ENCODE data around the gene AKR1B1.
A peak's percentile ranks its signal among the peaks of the same experiment; 100 is the strongest.

AKR1B1 gene

GRCh38 chr7:134468475-134468874, 9.6 kb upstream of the AKR1B1 start:
- DNase-seq, result no peak

- no peak for DNase-seq
Observed at GRCh38 chr7:134468054-134468453, 9.2 kb upstream of the AKR1B1 start.

GRCh38 chr7:134465491-134465890, 6.6 kb upstream of the AKR1B1 start:
- no peak for DNase-seq

GRCh38 chr7:134464496-134464895, 5.6 kb upstream of the AKR1B1 start:
- DNase-seq, result no peak

- no peak for DNase-seq
Observed at GRCh38 chr7:134463751-134464150, 4.9 kb upstream of the AKR1B1 start.

GRCh38 chr7:134462337-134462925, 3.5 kb upstream of the AKR1B1 start:
- no peak for DNase-seq

GRCh38 chr7:134461916-134462315, 3.0 kb upstream of the AKR1B1 start:
- no peak for DNase-seq

GRCh38 chr7:134459981-134460380, 1.1 kb upstream of the AKR1B1 start:
- DNase-seq, result no peak

- DNase-seq, result peak; percentile 86
Observed at GRCh38 chr7:134458341-134458805, 527 bp downstream of the AKR1B1 start.

GRCh38 chr7:134457210-134457609, 1.7 kb downstream of the AKR1B1 start:
- DNase-seq, result no peak

GRCh38 chr7:134454277-134454676, 4.6 kb downstream of the AKR1B1 start:
- no peak for DNase-seq

- no peak for DNase-seq
Observed at GRCh38 chr7:134453518-134453917, 5.4 kb downstream of the AKR1B1 start.

GRCh38 chr7:134452991-134453473, 5.9 kb downstream of the AKR1B1 start:
- DNase-seq, result no peak

- no peak for DNase-seq
Observed at GRCh38 chr7:134452419-134452838, 6.5 kb downstream of the AKR1B1 start.

GRCh38 chr7:134451656-134452055, 7.2 kb downstream of the AKR1B1 start:
- no peak for DNase-seq

- DNase-seq, result no peak
Observed at GRCh38 chr7:134450294-134451000, 8.5 kb downstream of the AKR1B1 start.

GRCh38 chr7:134449680-134450079, 9.2 kb downstream of the AKR1B1 start:
- no peak for DNase-seq

GRCh38 chr7:134448356-134449229, 10.3 kb downstream of the AKR1B1 start:
- no peak for DNase-seq

GRCh38 chr7:134447383-134447782, 11.5 kb downstream of the AKR1B1 start:
- no peak for DNase-seq

- DNase-seq, result no peak
Observed at GRCh38 chr7:134446923-134447322, 12.0 kb downstream of the AKR1B1 start.

GRCh38 chr7:134446446-134446845, 12.5 kb downstream of the AKR1B1 start:
- DNase-seq, result no peak

- no peak for DNase-seq
Observed at GRCh38 chr7:134444961-134445315, 14.0 kb downstream of the AKR1B1 start.

GRCh38 chr7:134444198-134444960, 14.5 kb downstream of the AKR1B1 start:
- DNase-seq, result no peak

Data from RPMI8226 (cell line).